Measurements from ENCODE around the gene WDR75.

WDR75 gene

GRCh38 chr2:189440947-189441708, at the start of gene WDR75:
Gene WDR75, plus strand, starts transcription at chr2:189441474. Its CDS starts 19 bp downstream, at chr2:189441493.
- Mint-ChIP-seq H3K4me1 (no peaks in the 10 kb centered on the region), H3K27ac (ENCODE audit: low read depth) (peak within 1 kb of the TSS; percentile 98), H3K27me3 (no peaks in the 10 kb centered on the region), H3K9me3 (no peaks in the 10 kb centered on the region), H3K4me3 (no peak within 1 kb of the TSS), H3K36me3 (ENCODE audit: insufficient read depth) (peaks cover 6% of the 10 kb centered on the region)
- peak; percentile 95 for ATAC-seq (replicated peaks; ENCODE audit: extremely low read depth, poor library complexity, severe bottlenecking)
- peak; percentile 81 to 85 for DNase-seq (ENCODE audit: low spot score in 2 of 2)

GRCh38 chr2:189393440-189394111, 47.7 kb upstream of the WDR75 start:
- DNase-seq (ENCODE audit: low spot score in 2 of 2), result no peak
- H3K27me3 Mint-ChIP-seq, result no peaks in the 10 kb centered on the region
- no peaks in the 10 kb centered on the region for H3K9me3 Mint-ChIP-seq
- H3K27ac Mint-ChIP-seq (ENCODE audit: low read depth), result no peak overlapping the region
- ATAC-seq (replicated peaks; ENCODE audit: extremely low read depth, poor library complexity, severe bottlenecking), result no peak
- no peak overlapping the region for H3K4me3 Mint-ChIP-seq
- no peaks in the 10 kb centered on the region for H3K4me1 Mint-ChIP-seq
- no peaks in the 10 kb centered on the region for H3K36me3 Mint-ChIP-seq (ENCODE audit: insufficient read depth)

GRCh38 chr2:189394525-189394924, 46.7 kb upstream of the WDR75 start:
- ATAC-seq (replicated peaks; ENCODE audit: extremely low read depth, poor library complexity, severe bottlenecking), result no peak
- Mint-ChIP-seq H3K4me1 (no peaks in the 10 kb centered on the region), H3K27me3 (no peaks in the 10 kb centered on the region), H3K4me3 (no peak overlapping the region), H3K27ac (ENCODE audit: low read depth) (no peak overlapping the region), H3K9me3 (no peaks in the 10 kb centered on the region), H3K36me3 (ENCODE audit: insufficient read depth) (no peaks in the 10 kb centered on the region)
- no peak for DNase-seq (ENCODE audit: low spot score in 2 of 2)

GRCh38 chr2:189402932-189403331, 38.3 kb upstream of the WDR75 start:
- Mint-ChIP-seq H3K36me3 (ENCODE audit: insufficient read depth) (no peaks in the 10 kb centered on the region), H3K4me3 (no peak overlapping the region), H3K4me1 (no peaks in the 10 kb centered on the region), H3K27me3 (no peaks in the 10 kb centered on the region), H3K9me3 (no peaks in the 10 kb centered on the region), H3K27ac (ENCODE audit: low read depth) (no peak overlapping the region)
- no peak for ATAC-seq (replicated peaks; ENCODE audit: extremely low read depth, poor library complexity, severe bottlenecking)
- no peak for DNase-seq (ENCODE audit: low spot score in 2 of 2)

GRCh38 chr2:189406586-189407233, 34.6 kb upstream of the WDR75 start:
- no peaks in the 10 kb centered on the region for H3K36me3 Mint-ChIP-seq (ENCODE audit: insufficient read depth)
- no peak overlapping the region for H3K27ac Mint-ChIP-seq (ENCODE audit: low read depth)
- H3K4me3 Mint-ChIP-seq, result no peak overlapping the region
- DNase-seq (ENCODE audit: low spot score in 2 of 2), result no peak
- no peaks in the 10 kb centered on the region for H3K4me1 Mint-ChIP-seq
- no peak for ATAC-seq (replicated peaks; ENCODE audit: extremely low read depth, poor library complexity, severe bottlenecking)
- H3K27me3 Mint-ChIP-seq, result no peaks in the 10 kb centered on the region
- no peaks in the 10 kb centered on the region for H3K9me3 Mint-ChIP-seq

- Mint-ChIP-seq H3K9me3 (no peaks in the 10 kb centered on the region), H3K27me3 (no peaks in the 10 kb centered on the region), H3K4me3 (no peak overlapping the region), H3K27ac (ENCODE audit: low read depth) (no peak overlapping the region), H3K36me3 (ENCODE audit: insufficient read depth) (no peaks in the 10 kb centered on the region), H3K4me1 (no peaks in the 10 kb centered on the region)
- ATAC-seq (replicated peaks; ENCODE audit: extremely low read depth, poor library complexity, severe bottlenecking) (no peak), DNase-seq (ENCODE audit: low spot score in 2 of 2) (no peak)
These were observed 33.7 kb upstream of the WDR75 start for GRCh38 chr2:189407281-189408209.

- H3K36me3 Mint-ChIP-seq (ENCODE audit: insufficient read depth), result no peaks in the 10 kb centered on the region
- H3K27me3 Mint-ChIP-seq, result no peaks in the 10 kb centered on the region
- H3K4me1 Mint-ChIP-seq, result no peaks in the 10 kb centered on the region
- H3K4me3 Mint-ChIP-seq, result no peak overlapping the region
- no peaks in the 10 kb centered on the region for H3K9me3 Mint-ChIP-seq
- DNase-seq (ENCODE audit: low spot score in 2 of 2) (no peak), ATAC-seq (replicated peaks; ENCODE audit: extremely low read depth, poor library complexity, severe bottlenecking) (no peak)
- no peak overlapping the region for H3K27ac Mint-ChIP-seq (ENCODE audit: low read depth)
These were observed 33.0 kb upstream of the WDR75 start for GRCh38 chr2:189408294-189408693.

- ATAC-seq (replicated peaks; ENCODE audit: extremely low read depth, poor library complexity, severe bottlenecking) (no peak), DNase-seq (ENCODE audit: low spot score in 2 of 2) (no peak)
- H3K36me3 Mint-ChIP-seq (ENCODE audit: insufficient read depth), result no peaks in the 10 kb centered on the region
- no peaks in the 10 kb centered on the region for H3K9me3 Mint-ChIP-seq
- no peak overlapping the region for H3K4me3 Mint-ChIP-seq
- no peaks in the 10 kb centered on the region for H3K4me1 Mint-ChIP-seq
- no peaks in the 10 kb centered on the region for H3K27me3 Mint-ChIP-seq
- H3K27ac Mint-ChIP-seq (ENCODE audit: low read depth), result no peak overlapping the region
These were observed 32.1 kb upstream of the WDR75 start for GRCh38 chr2:189409131-189409530.

- Mint-ChIP-seq H3K36me3 (ENCODE audit: insufficient read depth) (no peaks in the 10 kb centered on the region), H3K4me1 (no peaks in the 10 kb centered on the region), H3K9me3 (no peaks in the 10 kb centered on the region), H3K27me3 (no peaks in the 10 kb centered on the region), H3K27ac (ENCODE audit: low read depth) (no peak overlapping the region), H3K4me3 (no peak overlapping the region)
- ATAC-seq (replicated peaks; ENCODE audit: extremely low read depth, poor library complexity, severe bottlenecking) (no peak), DNase-seq (ENCODE audit: low spot score in 2 of 2) (no peak)
These were observed 31.6 kb upstream of the WDR75 start for GRCh38 chr2:189409647-189410046.

GRCh38 chr2:189411860-189412259, 29.4 kb upstream of the WDR75 start:
- ATAC-seq (replicated peaks; ENCODE audit: extremely low read depth, poor library complexity, severe bottlenecking) (no peak), DNase-seq (ENCODE audit: low spot score in 2 of 2) (no peak)
- Mint-ChIP-seq H3K9me3 (no peaks in the 10 kb centered on the region), H3K27me3 (no peaks in the 10 kb centered on the region), H3K36me3 (ENCODE audit: insufficient read depth) (no peaks in the 10 kb centered on the region), H3K4me3 (no peak overlapping the region), H3K27ac (ENCODE audit: low read depth) (no peak overlapping the region), H3K4me1 (no peaks in the 10 kb centered on the region)

GRCh38 chr2:189412330-189412953, 28.8 kb upstream of the WDR75 start:
- Mint-ChIP-seq H3K4me1 (no peaks in the 10 kb centered on the region), H3K27me3 (no peaks in the 10 kb centered on the region), H3K9me3 (no peaks in the 10 kb centered on the region), H3K4me3 (no peak overlapping the region), H3K27ac (ENCODE audit: low read depth) (no peak overlapping the region), H3K36me3 (ENCODE audit: insufficient read depth) (no peaks in the 10 kb centered on the region)
- no peak for DNase-seq (ENCODE audit: low spot score in 2 of 2)
- ATAC-seq (replicated peaks; ENCODE audit: extremely low read depth, poor library complexity, severe bottlenecking), result no peak

- Mint-ChIP-seq H3K36me3 (ENCODE audit: insufficient read depth) (no peaks in the 10 kb centered on the region), H3K4me1 (no peaks in the 10 kb centered on the region), H3K27me3 (no peaks in the 10 kb centered on the region), H3K9me3 (no peaks in the 10 kb centered on the region), H3K27ac (ENCODE audit: low read depth) (no peak overlapping the region), H3K4me3 (no peak overlapping the region)
- DNase-seq (ENCODE audit: low spot score in 2 of 2) (no peak), ATAC-seq (replicated peaks; ENCODE audit: extremely low read depth, poor library complexity, severe bottlenecking) (no peak)
These were observed 28.0 kb upstream of the WDR75 start for GRCh38 chr2:189413249-189413648.

All from central memory CD8-positive, alpha-beta T cell (primary cell).